Measurements from ENCODE around the gene RRP7A. TPM values are rescaled to one million over a fixed set of nuclear protein-coding genes. Genes with fewer than 3 reads are reported as not detected.
"Not testable (repeated sequence)": the region's sequence is repeated elsewhere in the genome, so short reads cannot be mapped to it uniquely, and the experiment has no call there.

Gene RRP7A
- total and polyA plus RNA-seq, 12 donors: 10.3 to 53.9 (median 35.7) TPM

DNA sequence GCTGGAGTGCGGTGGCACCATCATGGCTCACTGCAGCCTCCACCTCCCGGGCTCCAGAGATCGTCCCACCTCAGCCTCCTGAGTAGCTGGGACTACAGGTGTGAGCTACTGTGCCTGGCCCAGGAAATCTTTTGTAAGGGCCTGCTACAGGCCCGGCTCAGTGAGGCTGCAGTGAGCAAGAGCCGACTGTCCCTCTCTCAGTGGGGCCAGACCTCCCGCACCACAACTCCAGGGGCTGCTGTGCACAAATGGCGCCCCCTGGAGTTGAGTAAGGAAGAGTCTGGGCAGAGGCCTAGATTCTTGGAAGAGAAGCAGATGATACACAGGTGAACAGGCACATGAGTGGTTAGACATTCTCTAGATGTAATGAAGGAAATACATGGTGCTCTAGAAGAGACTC lies 41.2 kb upstream of the RRP7A start:
- Histone ChIP-seq H3K4me3 (no peak overlapping the region), H3K27ac (no peak overlapping the region), H3K27me3 (no peaks in the 10 kb centered on the region), H3K9me3 (replicated peaks in 1 of 3) (no peaks in the 10 kb centered on the region), H3K36me3 (replicated peaks in 1 of 2) (no peaks in the 10 kb centered on the region), H3K4me1 (replicated peaks in 1 of 2) (peaks cover 10 to 14% of the 10 kb centered on the region in 2 donors)
- intact Hi-C loops (cut with DNase I): no loop called here
- TF ChIP-seq, protein P1, sequence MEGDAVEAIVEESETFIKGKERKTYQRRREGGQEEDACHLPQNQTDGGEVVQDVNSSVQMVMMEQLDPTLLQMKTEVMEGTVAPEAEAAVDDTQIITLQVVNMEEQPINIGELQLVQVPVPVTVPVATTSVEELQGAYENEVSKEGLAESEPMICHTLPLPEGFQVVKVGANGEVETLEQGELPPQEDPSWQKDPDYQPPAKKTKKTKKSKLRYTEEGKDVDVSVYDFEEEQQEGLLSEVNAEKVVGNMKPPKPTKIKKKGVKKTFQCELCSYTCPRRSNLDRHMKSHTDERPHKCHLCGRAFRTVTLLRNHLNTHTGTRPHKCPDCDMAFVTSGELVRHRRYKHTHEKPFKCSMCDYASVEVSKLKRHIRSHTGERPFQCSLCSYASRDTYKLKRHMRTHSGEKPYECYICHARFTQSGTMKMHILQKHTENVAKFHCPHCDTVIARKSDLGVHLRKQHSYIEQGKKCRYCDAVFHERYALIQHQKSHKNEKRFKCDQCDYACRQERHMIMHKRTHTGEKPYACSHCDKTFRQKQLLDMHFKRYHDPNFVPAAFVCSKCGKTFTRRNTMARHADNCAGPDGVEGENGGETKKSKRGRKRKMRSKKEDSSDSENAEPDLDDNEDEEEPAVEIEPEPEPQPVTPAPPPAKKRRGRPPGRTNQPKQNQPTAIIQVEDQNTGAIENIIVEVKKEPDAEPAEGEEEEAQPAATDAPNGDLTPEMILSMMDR (IDR thresholded peaks at IDR 0.05): peak; percentile 13 to 43 (median 28)
- TF ChIP-seq POLR2A (IDR thresholded peaks at IDR 0.05): no peak
- WGBS, 4 donors: 76 to 86% (median 78%) methylated on average over 7 of the region's 7 CpGs
- peak in 1 of 7 donors; percentile 28 for DNase-seq

DNA sequence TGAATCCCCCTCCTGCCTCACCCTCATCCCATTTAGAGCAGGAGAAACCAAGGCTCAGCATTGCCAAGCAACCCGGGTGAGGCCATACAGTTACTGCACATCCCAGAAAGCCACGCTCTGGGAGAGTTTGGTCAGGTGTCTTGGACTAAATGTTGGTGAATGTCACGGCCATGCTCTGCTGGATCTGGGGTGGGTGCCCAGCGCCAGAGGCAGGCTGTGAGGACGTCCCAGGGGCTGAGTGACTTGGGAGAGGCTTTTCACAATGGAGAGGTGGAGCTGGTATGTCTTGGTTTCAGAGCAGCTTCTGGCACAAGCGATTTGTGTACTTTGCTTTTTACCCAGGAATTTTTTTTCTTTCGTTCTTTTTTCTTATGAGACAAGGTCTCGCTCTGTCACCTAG lies 40.8 kb upstream of the RRP7A start:
- Histone ChIP-seq H3K27ac (no peak overlapping the region), H3K36me3 (replicated peaks in 1 of 2) (no peaks in the 10 kb centered on the region), H3K4me3 (no peak overlapping the region), H3K9me3 (replicated peaks in 1 of 3) (no peaks in the 10 kb centered on the region), H3K27me3 (no peaks in the 10 kb centered on the region), H3K4me1 (replicated peaks in 1 of 2) (peaks cover 10 to 14% of the 10 kb centered on the region in 2 donors)
- TF ChIP-seq POLR2A (IDR thresholded peaks at IDR 0.05): no peak
- TF ChIP-seq, protein P1 (IDR thresholded peaks at IDR 0.05): no peak
- no peak for DNase-seq
- WGBS, 4 donors: 75 to 78% (median 75%) methylated on average over 7 to 8 of the region's 8 CpGs
- intact Hi-C loops (cut with DNase I): no loop called here

DNA sequence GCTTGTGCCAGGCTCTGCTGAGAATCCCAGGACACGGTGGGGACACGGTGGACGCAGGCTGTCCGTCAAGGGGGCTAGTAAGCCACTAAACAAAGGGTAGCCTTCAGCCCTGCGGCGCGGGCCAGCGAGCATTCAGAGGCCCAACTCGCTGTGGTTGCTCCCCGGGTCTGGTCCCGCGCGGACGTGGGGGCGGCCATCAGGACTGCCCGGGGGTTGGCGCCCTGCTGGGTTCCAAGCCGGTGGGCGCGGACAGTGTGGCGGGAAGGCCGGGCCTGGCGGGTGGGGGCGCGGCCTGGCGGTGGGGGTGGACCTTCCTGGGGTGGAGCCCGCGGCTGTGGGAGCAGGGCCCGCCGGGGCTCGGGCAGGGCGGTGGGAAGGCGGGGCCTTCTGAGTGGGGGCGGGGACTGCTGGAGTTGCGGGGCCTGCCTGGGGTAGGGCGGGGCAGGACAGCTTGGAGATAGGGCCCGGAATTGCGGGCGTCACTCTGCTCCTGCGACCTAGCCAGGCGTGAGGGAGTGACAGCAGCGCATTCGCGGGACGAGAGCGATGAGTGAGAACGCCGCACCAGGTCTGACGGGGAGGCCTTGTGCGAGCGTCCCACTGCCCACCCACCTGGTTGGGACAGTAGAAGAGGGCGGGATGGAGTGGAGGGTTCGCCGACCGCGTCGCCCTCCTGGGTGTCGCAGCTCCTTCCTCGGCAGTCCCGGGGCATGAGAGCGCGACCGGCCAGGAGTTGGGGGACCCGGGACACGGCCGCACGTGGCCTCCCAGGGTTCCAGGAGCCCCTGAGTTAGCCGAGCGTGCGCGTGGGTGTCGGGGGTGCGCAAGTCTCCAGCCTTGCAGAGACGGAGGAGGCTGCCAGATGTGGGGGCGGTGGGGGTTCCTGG lies 34.1 kb upstream of the RRP7A start, which contains the start of gene SERHL2:
TSS of gene SERHL2 (plus strand) at position 482 of the 887 bp plus-strand sequence. CDS start at position 547, 65 bp downstream.
- intact Hi-C loops (cut with DNase I): no loop called here

DNA sequence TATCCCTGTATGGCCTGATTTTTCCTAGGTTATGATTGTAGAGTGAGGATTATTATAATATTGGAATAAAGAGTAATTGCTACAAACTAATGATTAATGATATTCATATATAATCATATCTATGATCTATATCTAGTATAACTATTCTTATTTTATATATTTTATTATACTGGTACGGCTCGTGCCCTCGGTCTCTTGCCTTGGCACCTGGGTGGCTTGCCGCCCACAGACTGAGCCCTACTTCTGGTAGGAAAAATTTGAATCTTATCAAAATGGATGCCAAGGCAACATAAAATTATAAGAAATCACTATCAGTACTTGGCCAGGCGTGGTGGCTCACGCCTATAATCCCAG lies 32.7 kb upstream of the RRP7A start:
- H3K27me3 ChIP-seq; H3K4me1 ChIP-seq (replicated peaks in 1 of 2); DNase-seq; H3K9me3 ChIP-seq (replicated peaks in 1 of 3); intact Hi-C loops (cut with DNase I); H3K4me3 ChIP-seq; H3K27ac ChIP-seq; H3K36me3 ChIP-seq (replicated peaks in 1 of 2): not testable (repeated sequence)
- 89 to 94% (median 91%) methylated on average over 6 of the region's 6 CpGs for WGBS, 4 donors

More for the DNA sequence above, 34.1 kb upstream of the RRP7A start, which contains the start of gene SERHL2:
- WGBS, 4 donors: 1 to 4% (median 2%) methylated on average over 17 to 75 of the region's 75 CpGs
- Histone ChIP-seq H3K4me3 (peak within 1 kb of the TSS in 3 of 4 donors; percentile 7 to 61 (median 50)), H3K27ac (peak within 1 kb of the TSS in 1 of 5 donors; percentile 52), H3K36me3 (replicated peaks in 1 of 2) (no peaks in the 10 kb centered on the region), H3K9me3 (replicated peaks in 1 of 3) (no peaks in the 10 kb centered on the region), H3K4me1 (replicated peaks in 1 of 2) (peaks cover 0 to 9% of the 10 kb centered on the region in 2 donors), H3K27me3 (no peaks in the 10 kb centered on the region)
- TF ChIP-seq, protein P1 (IDR thresholded peaks at IDR 0.05): no peak
- peak; percentile 26 to 62 for TF ChIP-seq POLR2A (IDR thresholded peaks at IDR 0.05)
- DNase-seq: peak; percentile 83 to 93 (median 90)
